DMS153 (cell line): ENCODE results near the gene EPN1.

Source experiments
- DNase-seq: peaks from one replicate; lab custom pipeline; 2025; lab: John Stamatoyannopoulos, UW

EPN1 gene

GRCh38 chr19:55660991-55661390 lies 14.0 kb upstream of the EPN1 start:
- DNase-seq = no peak

GRCh38 chr19:55661826-55662225 lies 13.2 kb upstream of the EPN1 start:
- DNase-seq = no peak

GRCh38 chr19:55663846-55664536 lies 11.0 kb upstream of the EPN1 start:
- no peak for DNase-seq

GRCh38 chr19:55666343-55667005 lies 8.6 kb upstream of the EPN1 start:
- DNase-seq = no peak

- no peak for DNase-seq
Observed at GRCh38 chr19:55667006-55667381, 8.0 kb upstream of the EPN1 start.

- DNase-seq = no peak
Observed at GRCh38 chr19:55667511-55667910, 7.5 kb upstream of the EPN1 start.

- DNase-seq = no peak
Observed at GRCh38 chr19:55667958-55668357, 7.1 kb upstream of the EPN1 start.

GRCh38 chr19:55668603-55669348 lies 6.2 kb upstream of the EPN1 start:
- DNase-seq = no peak

- DNase-seq = no peak
Observed at GRCh38 chr19:55669418-55670279, 5.4 kb upstream of the EPN1 start.

- DNase-seq = no peak
Observed at GRCh38 chr19:55670280-55671053, 4.6 kb upstream of the EPN1 start.

- no peak for DNase-seq
Observed at GRCh38 chr19:55671054-55671378, 4.0 kb upstream of the EPN1 start.

GRCh38 chr19:55672418-55672817 lies 2.6 kb upstream of the EPN1 start:
- DNase-seq = no peak

- no peak for DNase-seq
Observed at GRCh38 chr19:55673465-55673864, 1.6 kb upstream of the EPN1 start.

GRCh38 chr19:55673889-55674288 lies 1.1 kb upstream of the EPN1 start:
- DNase-seq = no peak

GRCh38 chr19:55674459-55674840 lies 576 bp upstream of the EPN1 start:
- DNase-seq = no peak

- DNase-seq = no peak
Observed at GRCh38 chr19:55675661-55676354, 782 bp downstream of the EPN1 start.

- no peak for DNase-seq
Observed at GRCh38 chr19:55676383-55676782, 1.4 kb downstream of the EPN1 start.

GRCh38 chr19:55676889-55677505 lies 2.0 kb downstream of the EPN1 start:
- DNase-seq = no peak

GRCh38 chr19:55677572-55678028 lies 2.6 kb downstream of the EPN1 start:
- no peak for DNase-seq

- no peak for DNase-seq
Observed at GRCh38 chr19:55678121-55678671, 3.2 kb downstream of the EPN1 start.
